ENCODE results near the gene C4A. TPM values are rescaled to one million over a fixed set of nuclear protein-coding genes. Genes with fewer than 3 reads are reported as not detected.
A peak's percentile ranks its signal among the peaks of the same experiment; 100 is the strongest.

The C4A gene
- total and polyA plus RNA-seq, 10 of the 15 experiments (the other 5 are each of a cell fraction or from before 2014, with no cell fraction given), result 0.13 to 5.4 (median 0.88) TPM; not detected in 1

DNA sequence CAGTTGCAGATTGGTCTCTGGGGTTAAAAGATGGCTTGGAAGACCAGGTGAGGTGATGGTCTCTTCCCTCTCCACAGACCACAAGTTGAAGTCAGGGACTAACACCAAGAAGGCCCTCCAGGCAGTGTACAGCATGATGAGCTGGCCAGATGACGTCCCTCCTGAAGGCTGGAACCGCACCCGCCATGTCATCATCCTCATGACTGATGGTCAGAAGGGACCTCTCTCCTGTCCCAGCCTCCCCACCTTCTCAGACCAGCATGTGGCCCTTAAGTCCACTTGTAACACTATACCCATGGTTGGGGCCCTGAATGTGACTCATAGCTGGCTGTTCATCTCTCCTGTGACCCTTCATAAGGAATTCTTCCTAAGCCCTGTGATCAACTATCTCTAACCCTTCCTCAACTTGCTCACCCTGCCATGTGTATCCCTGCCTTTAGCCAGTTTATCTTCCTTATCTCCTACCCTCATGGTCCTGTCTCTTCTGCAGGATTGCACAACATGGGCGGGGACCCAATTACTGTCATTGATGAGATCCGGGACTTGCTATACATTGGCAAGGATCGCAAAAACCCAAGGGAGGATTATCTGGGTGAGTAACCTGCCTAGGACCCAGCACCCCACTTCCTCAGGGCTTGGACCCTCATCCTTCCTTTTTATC lies 33.0 kb upstream of the C4A start:
- no peaks in the 10 kb centered on the region for H3K27me3 ChIP-seq (replicated peaks in 1 of 2; ENCODE audit: control insufficient read depth in 2 of 2, insufficient read depth in 2 of 2, low read length in 1 of 2)
- in situ Hi-C loops (cut with MboI) (no loop called here), intact Hi-C loops (cut with micrococcal nuclease; ENCODE audit: unreplicated experiment) (no loop called here)
- 92% methylated on average over 6 of the region's 6 CpGs for WGBS (ENCODE audit: insufficient coverage, insufficient replicate concordance, low lambda C conversion rate, missing lambda C conversion rate)
- BruUV-seq (replicated peaks), result no TSS peak
- H4K20me1 ChIP-seq (ENCODE audit: control insufficient read depth, insufficient read depth), result no peaks in the 10 kb centered on the region
- FAIRE-seq (no peak), DNase-seq (ENCODE audit: low read depth, low spot score) (no peak), ATAC-seq (no peak)
- peaks cover 3% of the 10 kb centered on the region; the same call in 1 of the 2 replicates for H3K4me1 ChIP-seq (ENCODE audit: control insufficient read depth, insufficient read depth, low read length)
- ChIA-PET POLR2A (no interaction called here), CTCF (no interaction called here), RAD21 (ENCODE audit: unreplicated experiment) (no interaction called here), SMC1A (ENCODE audit: uncharacterized antibody, unreplicated experiment) (no interaction called here)
- no peaks in the 10 kb centered on the region for H3K79me2 ChIP-seq (ENCODE audit: control insufficient read depth, insufficient read depth, low read length)
- H2AFZ ChIP-seq (ENCODE audit: control insufficient read depth, low read depth, low read length), result no peak overlapping the region
- no peak overlapping the region for H3K4me3 ChIP-seq
- no peak overlapping the region for H3K4me2 ChIP-seq (ENCODE audit: control insufficient read depth, insufficient read depth)
- H3K9ac ChIP-seq (ENCODE audit: control insufficient read depth, insufficient read depth, low read length), result no peak overlapping the region
- H3K27ac ChIP-seq (ENCODE audit: control insufficient read depth, insufficient read depth), result no peak overlapping the region
- no peaks in the 10 kb centered on the region for H3K9me3 ChIP-seq (replicated peaks; ENCODE audit: control insufficient read depth, insufficient read depth, low read length)
- TF ChIP-seq, protein P1, sequence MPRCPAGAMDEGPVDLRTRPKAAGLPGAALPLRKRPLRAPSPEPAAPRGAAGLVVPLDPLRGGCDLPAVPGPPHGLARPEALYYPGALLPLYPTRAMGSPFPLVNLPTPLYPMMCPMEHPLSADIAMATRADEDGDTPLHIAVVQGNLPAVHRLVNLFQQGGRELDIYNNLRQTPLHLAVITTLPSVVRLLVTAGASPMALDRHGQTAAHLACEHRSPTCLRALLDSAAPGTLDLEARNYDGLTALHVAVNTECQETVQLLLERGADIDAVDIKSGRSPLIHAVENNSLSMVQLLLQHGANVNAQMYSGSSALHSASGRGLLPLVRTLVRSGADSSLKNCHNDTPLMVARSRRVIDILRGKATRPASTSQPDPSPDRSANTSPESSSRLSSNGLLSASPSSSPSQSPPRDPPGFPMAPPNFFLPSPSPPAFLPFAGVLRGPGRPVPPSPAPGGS (IDR thresholded peaks at IDR 0.05; ENCODE audit: borderline replicate concordance, insufficient read depth, low read depth, low read length, poor library complexity, severe bottlenecking), result peak; percentile 89
- TF ChIP-seq POLR2A (IDR thresholded peaks at IDR 0.05; ENCODE audit: low read depth, low read length), result peak; percentile 29; the same call in 1 of the 2 replicates
- TF ChIP-seq NR2C1 (IDR thresholded peaks at IDR 0.05), result no peak
- peaks cover 3 to 11% of the 10 kb centered on the region in 2 experiments; a peak in 2 of 4 replicates for H3K36me3 ChIP-seq (ENCODE audit: control insufficient read depth in 2 of 2, insufficient read depth in 2 of 2, low read length in 1 of 2)

DNA sequence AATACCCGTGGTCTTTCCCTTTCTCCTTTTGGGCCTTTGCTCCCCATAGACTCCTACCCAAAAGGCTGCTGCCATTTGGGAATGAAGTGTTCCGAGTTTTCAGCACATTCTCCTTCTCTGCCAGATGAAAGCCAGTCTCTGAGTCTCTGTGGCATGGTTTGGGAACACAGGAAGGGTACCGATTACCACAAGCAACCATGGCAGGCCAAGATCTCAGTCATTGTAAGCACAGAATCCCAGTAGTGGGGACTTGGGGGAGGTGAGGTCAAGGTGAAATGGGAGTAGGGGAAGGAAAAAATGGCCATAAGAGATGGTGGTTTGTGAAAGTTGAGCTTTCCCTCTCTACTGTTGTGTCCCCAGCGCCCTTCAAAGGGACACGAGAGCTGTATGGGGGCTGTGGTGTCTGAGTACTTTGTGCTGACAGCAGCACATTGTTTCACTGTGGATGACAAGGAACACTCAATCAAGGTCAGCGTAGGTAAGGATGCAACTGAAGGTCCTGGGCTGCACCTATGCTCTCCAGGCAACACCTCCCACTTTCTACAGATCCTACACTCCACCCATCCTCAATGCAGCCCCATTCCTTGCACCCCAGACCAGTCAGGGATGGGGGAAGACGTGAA lies 31.8 kb upstream of the C4A start:
- Histone ChIP-seq H3K27ac (ENCODE audit: control insufficient read depth, insufficient read depth) (no peak overlapping the region), H3K4me3 (no peak overlapping the region), H3K27me3 (replicated peaks in 1 of 2; ENCODE audit: control insufficient read depth in 2 of 2, insufficient read depth in 2 of 2, low read length in 1 of 2) (no peaks in the 10 kb centered on the region), H3K79me2 (ENCODE audit: control insufficient read depth, insufficient read depth, low read length) (no peaks in the 10 kb centered on the region), H4K20me1 (ENCODE audit: control insufficient read depth, insufficient read depth) (no peaks in the 10 kb centered on the region), H3K4me1 (ENCODE audit: control insufficient read depth, insufficient read depth, low read length) (peaks cover 3% of the 10 kb centered on the region; the same call in 1 of the 2 replicates), H3K36me3 (ENCODE audit: control insufficient read depth in 2 of 2, insufficient read depth in 2 of 2, low read length in 1 of 2) (peaks cover 7 to 16% of the 10 kb centered on the region in 2 experiments; a peak in 3 of 4 replicates), H2AFZ (ENCODE audit: control insufficient read depth, low read depth, low read length) (no peak overlapping the region), H3K9ac (ENCODE audit: control insufficient read depth, insufficient read depth, low read length) (no peak overlapping the region), H3K9me3 (replicated peaks; ENCODE audit: control insufficient read depth, insufficient read depth, low read length) (no peaks in the 10 kb centered on the region), H3K4me2 (ENCODE audit: control insufficient read depth, insufficient read depth) (no peak overlapping the region)
- WGBS (ENCODE audit: insufficient coverage, insufficient replicate concordance, low lambda C conversion rate, missing lambda C conversion rate), result 74% methylated on average over 7 of the region's 7 CpGs
- in situ Hi-C loops (cut with MboI), result no loop called here
- CTCF ChIA-PET, result interaction anchor here (0.7 to 3.2 kb wide), 2 partner anchors 9 to 27 kb away, joined by 3 to 16 read pairs; partner anchors contain the start of gene SKIC2
- RAD21 ChIA-PET (ENCODE audit: unreplicated experiment), result no interaction called here
- POLR2A ChIA-PET, result no interaction called here
- SMC1A ChIA-PET (ENCODE audit: uncharacterized antibody, unreplicated experiment), result interaction anchor here (1.1 to 1.2 kb wide), 2 partner anchors 10 kb away, joined by 4 to 5 read pairs; partner anchors contain the start of gene SKIC2
- no peak for TF ChIP-seq EP300 (IDR thresholded peaks at IDR 0.05; ENCODE audit: borderline replicate concordance in 1 of 2, control insufficient read depth in 1 of 2, low read depth in 2 of 2, low read length in 2 of 2)
- TF ChIP-seq GABPA (IDR thresholded peaks at IDR 0.05; ENCODE audit: low read depth), result no peak
- TF ChIP-seq TCF7 (IDR thresholded peaks at IDR 0.05; ENCODE audit: borderline replicate concordance), result no peak
- no peak for TF ChIP-seq ZNF274 (IDR thresholded peaks at IDR 0.05; ENCODE audit: insufficient read depth, insufficient read length)
- TF ChIP-seq HDAC6 (IDR thresholded peaks at IDR 0.05; ENCODE audit: unreplicated experiment), result no peak
- DNase-seq (ENCODE audit: low read depth, low spot score) (no peak), FAIRE-seq (no peak), ATAC-seq (no peak)
- BruUV-seq (replicated peaks), result no TSS peak
- intact Hi-C loops (cut with micrococcal nuclease; ENCODE audit: unreplicated experiment), result no loop called here

All from GM12878 (cell line).